K562 (cell line): ENCODE measurements around the gene ZNF462. TPM values are rescaled to one million over a fixed set of nuclear protein-coding genes. Genes with fewer than 3 reads are reported as not detected.

Experiments used
- ATAC-seq: fragments of 200-7000 bp; cut with Tn5 transposase; 3 replicates; pipeline ENCODE4 v1.9.1; 2020; ENCODE audit warnings: moderate library complexity
- BruUV-seq: library from RNA; stranded (reverse); fragments of 400-500 nt; replicated peaks from 2 replicates; lab custom pipeline; 2021; lab: Mats Ljungman, UMichigan
- CTCF ChIA-PET: fragments of 300-600 bp; formaldehyde crosslinking; extraction: SDS; loops from one replicate; lab custom pipeline; 2021; ENCODE audit warnings: low intra/inter-chr PET ratio; lab: Yijun Ruan, JAX
- POLR2A ChIA-PET: fragments of 300-600, 350-650 bp; sonication (Branson Sonifier 250); formaldehyde crosslinking; extraction: SDS; loops from one replicate; lab custom pipeline; 2021; ENCODE audit warnings: antibody characterized with exemption, inconsistent platforms; lab: Yijun Ruan, JAX
- DNase-seq, 4 experiments: peaks; one replicate each; pipeline versions ENCODE4 v3.0.0 to v3.0.0-alpha.2; 2011 to 2018; ENCODE audit warnings: low spot score in 3 of 4, mixed read lengths in 3 of 4; ENCODE audit errors: extremely low read depth in 1 of 4
- FAIRE-seq: peaks from 2 replicates; lab custom pipeline; 2011; peaks lifted over from hg19 to GRCh38; lab: Jason Lieb, UNC
- H2AFZ ChIP-seq: 2 replicates; pipeline ENCODE4 v1.6.0; 2011; ENCODE audit warnings: low read depth, low read length, control low read depth, inconsistent platforms
- H3K27ac ChIP-seq: fragments of 200-600 bp; 3 replicates; pipeline ENCODE4 v1.8.0; 2011; ENCODE audit warnings: low read depth, mild to moderate bottlenecking, control low read depth, inconsistent platforms, low read length, moderate library complexity, mixed read lengths; ENCODE audit errors: extremely low read depth
- H3K27me3 ChIP-seq, 2 experiments: fragments of 300-600 bp in 1 of 2; 2 replicates in 1 of 2; 3 replicates in 1 of 2; pipeline versions ENCODE4 v1.6.0 to v1.8.0; 2011; ENCODE audit warnings: inconsistent platforms in 2 of 2, low read length in 2 of 2, mild to moderate bottlenecking in 1 of 2, mixed read lengths in 1 of 2, moderate library complexity in 1 of 2; ENCODE audit not compliant: control insufficient read depth in 2 of 2, insufficient read depth in 2 of 2
- H3K36me3 ChIP-seq: fragments of 300-600 bp; 3 replicates; pipeline ENCODE4 v1.8.0; 2011; ENCODE audit warnings: mild to moderate bottlenecking, low read length, inconsistent platforms; ENCODE audit not compliant: control insufficient read depth, insufficient read depth
- H3K4me1 ChIP-seq, 2 experiments: fragments of 200-600 bp in 1 of 2; replicated peaks in 1 of 2; 2 replicates in 1 of 2; 3 replicates in 1 of 2; pipeline versions ENCODE4 v1.5.1 to v1.8.0; 2011; ENCODE audit warnings: inconsistent platforms in 2 of 2, low read length in 2 of 2, mild to moderate bottlenecking in 1 of 2, mixed read lengths in 1 of 2, moderate library complexity in 1 of 2; ENCODE audit not compliant: control insufficient read depth in 2 of 2, insufficient read depth in 2 of 2
- H3K4me2 ChIP-seq: 2 replicates; pipeline ENCODE4 v1.6.1; 2011; ENCODE audit warnings: low read length, control low read depth, inconsistent platforms, mixed read lengths; ENCODE audit not compliant: insufficient read depth
- H3K4me3 ChIP-seq: fragments of 200-600 bp; sonication (generic), shearing (Covaris generic); 2 replicates; pipeline ENCODE4 v1.5.1; 2016; ENCODE audit warnings: control low read depth, inconsistent platforms
- H3K79me2 ChIP-seq: fragments of 200-600 bp; 3 replicates; pipeline ENCODE4 v1.8.0; 2011; ENCODE audit warnings: low read length, inconsistent platforms; ENCODE audit not compliant: control insufficient read depth, insufficient read depth
- H3K9ac ChIP-seq, 2 experiments: 2 replicates each; pipeline versions ENCODE4 v1.6.0 to v1.6.1; 2011; ENCODE audit warnings: low read depth in 2 of 2, low read length in 2 of 2, control low read depth in 1 of 2, inconsistent platforms in 1 of 2, mild to moderate bottlenecking in 1 of 2, mixed read lengths in 1 of 2; ENCODE audit not compliant: insufficient read depth in 1 of 2
- H3K9me1 ChIP-seq: one replicate; pipeline ENCODE4 v1.6.0; 2011; ENCODE audit warnings: inconsistent platforms, mild to moderate bottlenecking, low read length, moderate library complexity; ENCODE audit not compliant: control insufficient read depth, insufficient read depth
- H3K9me3 ChIP-seq: replicated peaks from 2 replicates; pipeline ENCODE4 v1.5.1; 2011; ENCODE audit warnings: low read depth, low read length, inconsistent platforms; ENCODE audit not compliant: control insufficient read depth, insufficient read depth
- H4K20me1 ChIP-seq: replicated peaks from 2 replicates; pipeline ENCODE4 v1.6.1; 2011; ENCODE audit warnings: low read length, inconsistent platforms, mixed read lengths; ENCODE audit not compliant: control insufficient read depth, insufficient read depth
- ARID2 ChIP-seq: fragments of 450-650 bp; IDR thresholded peaks from 2 replicates; pipeline ENCODE4 v1.6.1; 2017; ENCODE audit warnings: antibody characterized with exemption, mild to moderate bottlenecking
- ASH1L ChIP-seq: fragments of 450-650 bp; IDR thresholded peaks from 2 replicates; pipeline ENCODE4 v1.6.1; 2018; ENCODE audit warnings: borderline replicate concordance, mild to moderate bottlenecking, low read depth; ENCODE audit not compliant: partially characterized antibody
- HMGXB4 ChIP-seq: sonication (generic); formaldehyde crosslinking; IDR thresholded peaks from 2 replicates; pipeline ENCODE4 v1.8.1; 2023; ENCODE audit warnings: mild to moderate bottlenecking, missing genetic modification reagents
- KLF1 ChIP-seq: fragments of 450-650 bp; IDR thresholded peaks from 2 replicates; pipeline ENCODE4 v1.6.1; 2016; ENCODE audit warnings: missing genetic modification characterization, missing compliant biosample characterization
- KLF6 ChIP-seq: fragments of 250-450 bp; sonication (Bioruptor Pico); IDR thresholded peaks from 2 replicates; pipeline ENCODE4 v1.4.0; 2020; ENCODE audit warnings: mild to moderate bottlenecking, moderate library complexity, borderline replicate concordance
- MAX ChIP-seq: sonication (generic); formaldehyde crosslinking; IDR thresholded peaks from 2 replicates; pipeline ENCODE4 v1.9.0; 2022; ENCODE audit warnings: mild to moderate bottlenecking, missing genetic modification reagents
- NFE2 ChIP-seq: IDR thresholded peaks from 2 replicates; pipeline ENCODE4 v1.6.1; 2014; ENCODE audit warnings: antibody characterized with exemption, low read depth
- TAF1 ChIP-seq: IDR thresholded peaks from 2 replicates; pipeline ENCODE4 v1.6.1; 2011; ENCODE audit warnings: mild to moderate bottlenecking, low read length, moderate library complexity; ENCODE audit not compliant: insufficient read depth, control insufficient read depth, severe bottlenecking; ENCODE audit errors: extremely low read depth
- TCF7L2 ChIP-seq: fragments of 150-350 bp; IDR thresholded peaks from 2 replicates; pipeline ENCODE4 v1.6.1; 2016; ENCODE audit warnings: low read depth, mild to moderate bottlenecking, low read length, moderate library complexity
- TFAM ChIP-seq: fragments of 250-450 bp; sonication (Bioruptor Pico); conservative IDR thresholded peaks from 2 replicates; pipeline ENCODE4 v1.5.0; 2021; ENCODE audit warnings: mild to moderate bottlenecking, moderate library complexity
- YBX1 ChIP-seq: fragments of 450-650 bp; IDR thresholded peaks from 2 replicates; pipeline ENCODE4 v1.7.1; 2016; ENCODE audit warnings: mild to moderate bottlenecking
- ZC3H11A ChIP-seq: IDR thresholded peaks from 2 replicates; pipeline ENCODE4 v1.6.1; 2012; ENCODE audit warnings: low read depth, low read length, improper control_type of control experiment
- ZNF224 ChIP-seq: sonication (generic); formaldehyde crosslinking; IDR thresholded peaks from 2 replicates; pipeline ENCODE4 v1.8.0; 2022; ENCODE audit warnings: mild to moderate bottlenecking, missing genetic modification reagents
- ZNF76 ChIP-seq: fragments of 250-450 bp; sonication (Bioruptor Pico); IDR thresholded peaks from 2 replicates; pipeline ENCODE4 v1.4.0; 2020; ENCODE audit warnings: mild to moderate bottlenecking, moderate library complexity, borderline replicate concordance
- ZNF77 ChIP-seq: fragments of 250-450 bp; sonication (Bioruptor Pico); IDR thresholded peaks from 2 replicates; pipeline ENCODE4 v1.5.0; 2020
- WGBS: fragments of 100-300 bp; shearing (Covaris generic); methylation state at CpG from one replicate; pipeline ENCODE4 v1.1.6; 2016; ENCODE audit warnings: low coverage, mixed read lengths; ENCODE audit not compliant: insufficient coverage; ENCODE audit errors: missing lambda C conversion rate; 5-methylcytosine and 5-hydroxymethylcytosine counted together
- in situ Hi-C: fragments of 300-500 bp; cut with MboI; formaldehyde crosslinking; loops from 4 replicates; pipeline ENCODE4 v1.15.0; 2018; ENCODE audit warnings: inconsistent platforms, mixed read lengths
- intact Hi-C: fragments of 100-400 bp; cut with micrococcal nuclease; formaldehyde crosslinking; loops from 2 replicates; pipeline ENCODE4 v1.14.2; 2022
- polyA plus RNA-seq, 8 experiments: library from polyadenylated mRNA; depleted of rRNA in 4 of 8; stranded (reverse) in 5 of 8; unstranded in 3 of 8; fragments of >200 nt; fragmentation: Nextera tagmentation in 2 of 8; fragmentation: Illumina TruSeq in 1 of 8; extraction: Ambion mirVana in 2 of 8; extraction: Trizol in 1 of 8; gene quantifications; 2 replicates each; pipeline versions ENCODE4 v1.2.1 to v1.2.3, GENCODE V29; 2011 to 2014; ENCODE audit warnings: inconsistent platforms in 1 of 8, missing spikeins in 1 of 8
- total RNA-seq, 7 experiments: library from RNA; depleted of rRNA in 6 of 7; stranded (reverse); fragments of >200 nt in 6 of 7; fragmentation: Illumina TruSeq in 2 of 7; extraction: Trizol in 2 of 7; gene quantifications; 2 replicates each; pipeline versions ENCODE4 v1.2.1 to v1.2.3, GENCODE V29; 2011 to 2021; ENCODE audit warnings: low replicate concordance in 1 of 7

Gene ZNF462
- total and polyA plus RNA-seq, 9 of the 15 experiments (the other 6 are each of a cell fraction or from before 2014, with no cell fraction given): 0.20 TPM; not detected in 8

- no peak for TF ChIP-seq ZNF224 (CRISPR knock-in tag)
- no peak for TF ChIP-seq ZNF77 (CRISPR knock-in tag)
- TF ChIP-seq ZC3H11A: no peak
- no peak for TF ChIP-seq MAX
- TF ChIP-seq TCF7L2: no peak
- TF ChIP-seq ZNF76 (CRISPR knock-in tag): no peak
- TF ChIP-seq HMGXB4 (CRISPR knock-in tag): no peak
- TF ChIP-seq ASH1L: no peak
These were observed 196.3 kb downstream of the ZNF462 start (continued) for GRCh38 chr9:107059220-107059619.

GRCh38 chr9:107060062-107060461, 197.1 kb downstream of the ZNF462 start:
- H3K4me1 ChIP-seq: no peaks in the 10 kb centered on the region
- no peaks in the 10 kb centered on the region for H3K9me1 ChIP-seq
- H2AFZ ChIP-seq: no peak overlapping the region
- intact Hi-C loops: no loop called here
- H3K79me2 ChIP-seq: no peaks in the 10 kb centered on the region
- CTCF ChIA-PET: no interaction called here
- H3K27ac ChIP-seq: no peak overlapping the region
- DNase-seq: no peak
- no peaks in the 10 kb centered on the region for H4K20me1 ChIP-seq
- H3K4me3 ChIP-seq: no peak overlapping the region
- in situ Hi-C loops: no loop called here
- FAIRE-seq: no peak
- no peak overlapping the region for H3K4me2 ChIP-seq
- no TSS peak for BruUV-seq
- H3K9me3 ChIP-seq: no peaks in the 10 kb centered on the region
- 0% methylated on average over 2 of the region's 2 CpGs for WGBS
- POLR2A ChIA-PET: interaction anchor here (0.6 kb wide), 1 partner anchor 177 kb away, joined by 3 read pairs; no protein-coding TSS in a partner anchor
- no peak for ATAC-seq
- no peak overlapping the region for H3K9ac ChIP-seq
- no peaks in the 10 kb centered on the region for H3K27me3 ChIP-seq
- no peaks in the 10 kb centered on the region for H3K36me3 ChIP-seq
- TF ChIP-seq YBX1 (no peak), ASH1L (no peak), KLF1 (tag) (no peak), KLF6 (CRISPR knock-in tag) (no peak), TAF1 (no peak), ARID2 (no peak), NFE2 (no peak), TFAM (CRISPR knock-in tag) (no peak)
